DMS153 treated with DMSO at 0.1 percent for 48 hours (cell line): Measurements from ENCODE around the gene PCDH12.
A peak's percentile ranks its signal among the peaks of the same experiment; 100 is the strongest.

Experiments used
- DNase-seq: peaks from one replicate; lab custom pipeline; 2025; ENCODE audit not compliant: unreplicated experiment; lab: John Stamatoyannopoulos, UW

Gene PCDH12

DNA sequence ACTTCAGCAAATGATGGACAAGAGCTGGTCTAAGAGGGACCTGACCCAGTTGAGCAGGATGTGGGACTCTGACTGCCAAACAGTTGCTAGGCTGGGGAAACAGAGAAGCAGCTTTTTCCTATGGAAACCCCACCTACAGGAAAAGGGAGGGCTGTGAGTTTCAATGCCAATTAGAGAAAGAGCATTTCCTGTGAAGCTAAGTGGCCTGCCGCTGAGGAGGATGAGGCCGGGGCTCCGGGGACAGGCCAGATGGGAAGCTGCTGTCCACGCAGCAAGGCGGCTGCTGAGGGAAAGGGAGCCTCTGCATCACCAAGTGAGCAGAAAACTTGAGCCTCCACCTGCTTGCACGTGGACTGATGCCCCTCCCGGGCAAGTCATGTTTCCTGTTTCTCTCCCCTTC lies at the start of gene PCDH12:
TSS of gene PCDH12 (minus strand) at position 90 of the 400 bp plus-strand sequence. CDS start 351 bp downstream, outside the sequence.
- DNase-seq = peak; percentile 6

DNA sequence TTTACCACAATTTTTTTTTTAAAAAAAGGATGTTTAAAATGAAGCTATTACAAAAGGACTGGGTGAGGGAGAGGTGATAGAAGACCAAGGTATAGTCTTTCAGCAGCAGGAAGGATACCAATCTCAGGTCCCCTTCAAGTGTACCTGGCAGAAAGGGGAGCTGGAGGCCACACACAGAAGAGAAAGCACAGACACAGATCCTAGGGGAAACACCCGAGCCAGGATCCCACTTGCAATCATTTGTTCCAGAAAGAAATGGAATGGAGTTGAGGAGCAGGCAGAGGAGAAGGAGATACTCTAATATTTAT lies 49.2 kb upstream of the PCDH12 start:
- no peak for DNase-seq

DNA sequence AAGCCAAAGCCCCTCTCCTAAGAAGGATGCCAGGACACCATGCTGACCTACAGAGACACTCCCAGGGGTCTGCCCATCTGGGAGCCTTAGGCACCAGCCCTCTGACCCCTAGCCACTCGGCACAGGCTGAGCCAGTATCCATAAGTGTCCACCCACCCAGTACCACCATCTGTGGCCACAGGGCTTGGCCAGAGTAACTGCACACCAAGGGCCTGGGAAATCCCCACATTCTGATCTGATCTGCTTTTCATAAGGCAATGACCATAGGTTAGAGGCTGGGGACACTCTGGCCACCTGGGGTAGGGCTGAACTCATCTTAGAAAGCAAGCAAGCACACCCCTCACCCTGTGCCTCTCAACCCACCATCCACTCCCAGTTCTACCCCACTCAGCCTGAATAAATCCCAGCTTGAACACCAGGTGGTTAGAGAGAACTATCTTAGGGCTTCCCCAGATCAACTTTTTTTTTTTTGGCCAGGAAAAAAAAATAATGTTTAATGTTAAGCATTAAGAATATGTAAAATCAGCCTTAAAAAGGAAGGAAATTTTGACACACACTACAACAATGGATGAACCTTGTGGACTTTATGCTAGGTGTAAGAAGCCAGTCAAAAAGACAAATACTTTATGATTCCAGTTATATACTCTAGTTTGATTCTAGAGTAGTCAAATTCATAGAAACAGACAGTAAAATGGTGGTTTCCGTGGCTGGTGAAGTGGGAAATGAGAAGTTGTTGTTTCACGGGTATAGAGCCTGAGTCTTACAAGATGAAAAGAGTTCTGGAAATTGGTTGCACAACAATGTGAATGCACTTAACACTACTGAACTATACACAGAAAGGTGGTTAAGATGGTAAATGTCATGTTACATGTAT lies 48.6 kb upstream of the PCDH12 start:
- DNase-seq = no peak

DNA sequence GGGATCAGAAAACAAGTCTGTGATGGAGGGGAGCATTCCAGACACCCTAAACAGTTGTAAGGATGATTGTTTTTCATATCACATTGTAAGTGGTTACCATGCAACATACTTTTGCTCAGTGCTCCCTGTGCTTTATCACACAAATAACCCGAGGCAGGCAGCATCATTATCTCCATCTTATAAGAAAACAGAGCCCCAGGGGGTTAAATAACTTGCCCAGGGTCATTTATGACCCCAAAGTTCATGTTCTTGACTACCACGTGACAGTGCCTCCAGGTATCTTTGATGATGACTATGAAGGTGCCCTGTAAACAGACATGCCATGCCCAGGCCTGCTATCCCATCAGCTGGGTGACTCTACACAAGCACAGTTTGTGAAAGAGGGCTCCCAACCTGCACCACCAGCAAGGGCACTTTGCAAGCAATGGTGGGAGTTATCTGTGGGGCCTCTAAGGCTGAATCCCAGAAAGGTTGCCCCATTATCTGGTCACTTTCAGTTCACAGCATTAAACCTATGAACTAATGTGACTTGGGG lies 45.3 kb upstream of the PCDH12 start:
- no peak for DNase-seq

DNA sequence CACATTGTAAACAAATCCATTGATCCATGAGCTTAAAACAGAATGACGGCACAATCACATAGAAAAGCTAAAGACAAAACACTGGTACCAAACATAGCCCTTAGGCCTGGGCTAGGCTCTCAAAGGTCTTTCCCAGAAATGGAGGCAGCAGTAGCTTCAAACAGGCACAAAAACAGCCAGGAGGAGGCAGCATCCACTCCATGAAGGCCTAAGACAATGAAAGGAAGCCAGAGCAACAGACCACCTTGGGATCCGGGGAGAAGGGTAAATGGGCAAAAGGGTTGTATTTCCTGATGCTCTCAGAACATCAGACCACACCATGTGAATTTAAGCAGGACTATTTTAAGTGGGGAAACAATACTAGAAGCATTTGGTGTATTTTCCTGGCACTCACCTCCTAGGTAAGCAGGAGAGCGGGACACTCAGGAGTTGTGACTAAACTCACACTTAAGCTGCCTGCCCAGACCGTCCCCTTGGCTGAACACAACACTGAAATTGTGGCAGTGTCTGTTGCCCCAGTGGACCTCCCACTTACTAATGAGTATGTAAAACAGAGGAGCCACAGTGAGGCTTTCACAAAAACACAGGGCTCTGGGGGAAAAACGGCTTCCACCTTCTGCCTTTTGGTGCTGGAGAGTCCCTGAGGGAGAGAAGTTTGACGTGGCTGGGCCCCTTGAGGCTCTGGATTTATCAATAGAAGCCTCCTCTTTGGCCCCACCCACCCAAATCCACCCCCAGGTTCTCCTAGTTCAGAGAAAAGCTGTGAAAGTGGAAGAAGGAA lies 42.9 kb upstream of the PCDH12 start:
- no peak for DNase-seq

DNA sequence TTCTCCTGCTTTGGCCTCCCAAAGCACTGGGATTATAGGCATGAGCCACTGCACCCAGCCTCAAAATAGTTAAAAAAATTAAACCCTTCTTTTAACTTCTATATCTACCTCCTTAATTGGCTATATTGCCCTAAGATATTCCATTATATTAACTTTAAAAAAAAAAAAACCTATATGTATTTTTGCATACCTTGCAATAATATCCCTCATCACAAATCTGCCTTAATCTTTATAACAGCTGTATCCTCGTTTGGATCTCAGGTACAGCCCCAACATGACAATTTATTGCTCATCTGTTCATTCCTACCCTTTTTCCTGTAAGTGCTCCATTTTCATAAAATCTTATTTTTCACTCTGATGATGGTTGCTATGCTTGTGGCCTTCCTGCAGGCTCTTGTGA lies 42.2 kb upstream of the PCDH12 start:
- DNase-seq = no peak

DNA sequence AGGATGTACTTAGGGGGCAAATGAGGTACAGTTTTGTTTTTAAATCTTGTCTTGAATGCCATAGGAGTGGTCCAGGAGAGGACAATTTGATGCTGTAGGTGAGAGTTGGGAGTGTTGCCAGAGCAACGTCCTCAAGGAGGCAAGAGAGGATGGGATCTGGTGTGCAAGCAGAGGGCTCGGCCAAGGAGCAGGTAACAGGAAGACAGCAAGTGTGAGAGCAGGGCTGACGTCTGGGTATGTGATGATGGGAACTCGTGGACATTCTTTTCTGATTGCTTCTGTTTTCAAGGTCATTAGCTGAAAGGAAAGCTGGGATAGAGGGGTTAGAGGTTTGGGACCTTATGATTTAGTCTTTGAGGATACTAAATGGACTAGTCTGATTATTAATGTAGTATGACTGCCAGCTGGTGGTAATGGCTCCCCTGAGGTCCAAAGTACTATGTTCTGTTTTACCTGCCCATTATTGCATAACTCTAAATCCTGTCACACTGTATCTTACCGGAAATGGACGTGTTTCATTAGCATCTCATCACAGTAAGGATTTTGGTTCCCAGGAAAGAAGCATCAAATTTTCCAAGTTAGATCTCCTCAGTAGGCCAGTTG lies 39.5 kb upstream of the PCDH12 start:
- no peak for DNase-seq

DNA sequence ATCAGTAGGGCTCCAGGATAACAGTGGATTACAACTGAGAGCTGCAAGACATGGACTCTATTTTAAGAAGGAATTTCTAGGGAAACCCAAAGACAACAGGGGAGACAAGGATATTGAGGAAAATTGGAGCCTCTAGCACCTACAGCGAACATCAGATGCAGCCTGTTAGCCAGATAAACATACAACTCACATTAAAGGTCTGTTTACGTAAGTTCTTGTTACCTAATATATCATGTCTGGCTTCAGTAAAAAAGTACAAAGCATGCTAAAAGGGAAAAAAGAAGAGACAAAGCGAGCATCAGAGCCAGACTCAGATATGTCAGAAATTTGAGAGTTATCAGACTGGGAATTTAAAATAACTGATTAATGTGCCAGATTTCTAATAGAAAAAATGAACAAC lies 37.7 kb upstream of the PCDH12 start:
- no peak for DNase-seq

DNA sequence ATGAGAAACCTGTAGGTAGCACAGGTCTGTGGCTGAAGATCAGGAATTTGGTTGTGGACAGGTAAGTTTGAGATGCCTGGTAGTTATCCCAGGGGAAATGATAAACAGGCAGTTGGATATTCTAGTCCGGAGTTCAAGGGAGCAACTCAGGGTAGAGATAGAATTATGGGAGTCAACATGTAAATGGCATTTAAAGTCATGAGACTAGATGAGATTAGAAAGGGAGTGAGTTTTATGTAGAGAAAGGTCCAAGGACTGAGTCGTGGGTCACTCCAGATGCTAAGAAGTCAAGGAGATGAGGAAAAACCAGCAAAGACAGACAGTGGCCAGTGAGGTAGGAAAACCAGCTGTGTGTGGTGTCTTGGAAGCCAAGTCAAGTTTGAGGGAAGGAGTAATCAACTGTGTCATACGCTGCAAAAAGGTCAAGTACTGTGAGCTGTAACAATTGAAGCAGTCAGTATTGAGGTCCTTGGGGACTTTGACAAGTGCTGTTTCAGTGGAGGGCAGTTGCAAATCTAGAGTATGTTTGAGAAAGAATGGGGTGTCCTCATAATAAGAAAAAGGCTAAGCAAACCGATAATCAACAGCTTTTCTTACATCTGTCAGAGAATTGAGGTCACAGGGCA lies 36.6 kb upstream of the PCDH12 start:
- DNase-seq = no peak

DNA sequence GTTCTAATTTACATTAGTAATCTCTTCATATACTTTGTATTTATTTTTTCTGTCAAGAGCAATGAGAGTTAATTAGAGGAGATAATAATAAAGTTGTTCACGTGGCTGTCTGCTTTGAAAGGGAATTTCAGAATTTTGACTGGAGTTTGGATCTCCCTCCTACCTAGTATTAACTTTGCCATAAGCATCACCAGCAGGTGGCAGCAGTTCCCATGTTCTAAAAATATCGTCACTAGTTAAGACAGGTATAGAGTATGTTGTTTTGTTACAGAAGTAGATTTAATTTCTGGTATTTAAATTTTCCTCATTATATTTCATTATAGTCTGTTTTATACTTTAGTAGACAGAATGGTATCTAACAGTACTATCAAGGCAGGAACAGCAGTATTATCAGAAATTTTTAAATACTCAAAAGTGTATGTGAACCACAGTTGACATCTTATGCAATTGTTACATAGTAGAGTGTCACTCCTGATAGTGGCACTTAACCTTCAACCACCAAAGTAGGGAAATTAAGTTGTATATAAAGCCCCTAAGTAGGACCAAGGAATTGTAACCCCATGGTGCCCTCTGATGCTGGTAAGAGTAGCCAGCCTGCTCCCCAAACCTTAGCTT lies 34.5 kb upstream of the PCDH12 start:
- no peak for DNase-seq

DNA sequence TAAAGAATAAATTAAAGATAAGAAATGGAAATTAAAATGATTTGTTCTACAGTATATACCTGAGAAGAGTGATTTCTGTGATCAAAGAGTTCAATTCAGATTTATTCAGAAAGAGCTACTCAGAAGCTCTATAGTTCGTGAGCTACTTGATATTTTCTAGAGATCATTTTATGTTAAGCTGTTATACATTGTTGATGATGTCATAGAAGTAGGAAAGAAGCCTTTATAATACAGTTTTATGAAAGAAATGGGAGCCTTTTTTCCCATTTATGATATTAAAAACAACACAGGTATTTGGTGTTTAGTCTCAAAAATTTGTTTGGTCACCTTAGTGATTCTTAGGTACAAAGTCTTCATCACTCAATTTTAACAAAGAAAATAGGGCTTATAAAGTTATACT lies 31.7 kb upstream of the PCDH12 start:
- no peak for DNase-seq

DNA sequence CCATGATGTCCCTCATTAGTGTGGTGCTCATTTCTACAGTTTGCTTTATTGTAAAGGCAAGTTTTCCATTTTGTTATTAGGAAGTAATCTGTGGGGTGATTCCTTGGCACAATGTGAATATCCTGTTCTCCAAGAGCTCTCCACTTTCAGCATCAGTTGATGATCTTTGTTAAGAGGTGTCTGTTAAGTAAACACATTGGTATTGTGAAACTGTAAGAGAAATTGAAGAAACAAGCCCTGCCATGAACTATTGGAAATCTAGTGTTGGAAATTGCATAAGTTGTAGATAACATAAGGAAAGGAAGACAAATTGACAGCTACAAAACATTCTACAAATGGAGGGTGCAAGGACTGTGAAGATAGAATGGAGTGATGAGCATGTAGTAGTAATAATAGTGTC lies 28.1 kb upstream of the PCDH12 start:
- DNase-seq = no peak

DNA sequence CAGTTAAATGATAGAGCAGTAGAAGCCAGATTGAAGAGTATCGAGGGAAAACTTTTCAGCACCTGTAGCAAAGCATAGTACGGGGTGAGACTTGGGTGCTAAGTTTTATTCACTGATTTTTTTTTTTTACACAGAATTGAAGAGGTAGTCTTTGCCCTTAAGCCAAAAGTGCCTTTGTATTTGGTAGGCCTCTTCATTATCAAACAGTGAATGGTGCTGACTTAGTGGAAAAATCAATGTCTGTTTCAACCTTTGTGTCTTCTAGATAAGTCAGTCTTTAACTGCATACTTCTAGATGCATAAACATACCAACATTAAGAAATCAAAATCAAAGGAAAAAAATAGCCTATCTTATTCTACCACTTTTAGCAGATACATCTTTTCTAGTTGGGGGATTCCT lies 24.6 kb upstream of the PCDH12 start:
- DNase-seq = no peak

DNA sequence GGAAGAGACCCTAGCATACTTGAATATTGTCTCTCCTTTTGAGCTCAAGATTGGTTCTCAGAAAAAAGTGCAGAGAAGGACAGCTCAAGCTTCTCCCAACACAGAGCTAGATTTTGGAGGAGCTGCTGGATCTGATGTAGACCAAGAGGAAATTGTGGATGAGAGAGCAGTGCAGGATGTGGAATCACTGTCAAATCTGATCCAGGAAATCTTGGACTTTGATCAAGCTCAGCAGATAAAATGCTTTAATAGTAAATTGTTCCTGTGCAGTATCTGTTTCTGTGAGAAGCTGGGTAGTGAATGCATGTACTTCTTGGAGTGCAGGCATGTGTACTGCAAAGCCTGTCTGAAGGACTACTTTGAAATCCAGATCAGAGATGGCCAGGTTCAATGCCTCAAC lies 20.4 kb upstream of the PCDH12 start:
- no peak for DNase-seq

DNA sequence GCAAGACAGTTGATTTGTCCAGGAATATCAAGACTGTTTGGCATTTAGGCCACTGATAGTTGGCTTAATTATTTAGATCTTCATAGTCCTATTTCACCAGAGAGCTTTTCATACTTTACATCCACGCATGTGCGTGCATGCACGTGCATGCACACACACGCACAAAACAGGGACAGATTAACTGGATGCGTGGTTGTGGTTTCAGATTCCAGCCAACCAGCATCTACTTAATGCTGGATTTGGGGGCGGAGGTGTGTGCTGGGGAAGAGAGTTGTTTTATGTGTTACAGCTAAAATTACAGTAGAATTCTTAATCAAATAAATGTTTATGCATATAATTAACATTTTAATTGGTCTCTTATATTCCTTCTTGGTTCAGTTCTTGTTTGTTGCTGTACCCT lies 18.2 kb upstream of the PCDH12 start:
- DNase-seq = no peak

DNA sequence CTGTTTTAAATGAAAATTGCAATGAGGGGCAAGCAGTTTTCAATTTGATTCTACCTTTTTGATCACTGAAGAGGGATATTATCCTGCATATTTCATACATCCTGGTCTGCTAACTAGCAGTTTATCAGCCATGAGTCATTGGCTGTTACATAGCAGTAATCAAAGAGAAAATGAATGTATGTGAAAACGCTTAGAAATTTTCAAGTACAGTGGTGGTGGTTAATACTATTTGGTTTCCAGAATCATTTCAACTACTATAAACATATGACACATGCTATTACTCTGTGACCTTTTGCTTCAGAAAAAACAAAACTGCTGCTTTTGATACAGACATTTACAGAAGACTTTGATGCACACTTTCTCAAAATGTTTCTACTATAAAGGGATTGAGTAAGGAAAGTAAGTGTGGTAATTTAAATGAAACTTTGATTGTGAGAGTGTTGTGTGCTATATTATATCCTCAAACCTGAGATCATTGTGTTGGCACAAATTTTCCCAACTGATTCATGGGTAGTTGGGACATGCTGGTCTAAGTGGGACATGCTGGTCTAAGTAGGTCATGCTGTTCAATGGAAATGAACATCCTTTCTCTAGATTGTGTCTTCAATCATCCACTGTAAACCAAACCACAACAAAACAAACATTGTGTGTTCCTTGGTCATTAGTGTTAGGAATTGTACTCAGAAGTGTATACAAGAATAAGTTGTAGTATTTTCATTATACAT lies 16.0 kb upstream of the PCDH12 start:
- DNase-seq = no peak

DNA sequence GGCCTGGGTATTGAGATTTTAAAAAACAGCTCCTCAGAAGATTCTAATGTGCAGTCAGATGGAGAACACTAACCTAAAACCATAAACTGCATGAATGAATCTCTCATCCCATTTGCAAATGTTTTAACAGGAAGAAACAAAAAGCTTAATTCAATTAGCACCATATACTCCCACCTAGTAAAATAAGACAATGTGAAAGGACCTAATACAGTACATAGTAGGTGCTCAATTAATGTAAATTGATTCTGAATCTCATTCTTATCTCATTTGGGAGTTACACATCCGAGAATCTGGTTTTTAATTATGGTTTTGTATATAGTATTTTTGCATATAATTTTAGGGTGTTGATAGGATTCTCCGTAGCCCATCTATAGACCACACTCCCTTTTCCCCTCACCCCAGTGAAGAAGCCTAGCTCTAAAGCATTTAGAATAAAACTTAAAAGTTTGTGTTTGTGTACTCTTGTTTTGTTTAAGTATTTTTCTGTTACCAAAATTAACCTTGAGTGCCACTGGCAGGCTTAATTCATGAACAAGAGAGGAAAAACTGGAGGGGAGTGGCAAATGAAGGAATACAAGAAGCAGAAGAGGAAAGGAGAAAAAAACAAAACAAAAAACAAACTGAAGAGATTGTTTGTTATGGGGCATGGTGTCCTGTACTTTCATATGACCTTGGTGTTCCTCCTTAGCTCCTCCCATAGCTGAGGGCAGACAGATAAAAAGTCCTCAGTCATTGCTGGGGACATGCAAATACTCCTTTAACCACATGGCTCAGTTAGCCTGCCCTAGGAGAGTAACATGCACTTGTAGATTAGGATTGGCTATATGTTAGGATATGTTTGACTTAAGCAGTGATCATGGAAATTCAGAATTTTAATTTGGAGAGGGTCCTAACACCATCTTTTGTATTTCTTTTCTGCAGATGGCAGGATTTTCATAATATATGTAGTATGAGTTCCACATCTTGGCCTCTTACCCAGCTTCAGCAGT lies 12.1 kb upstream of the PCDH12 start:
- DNase-seq = no peak

DNA sequence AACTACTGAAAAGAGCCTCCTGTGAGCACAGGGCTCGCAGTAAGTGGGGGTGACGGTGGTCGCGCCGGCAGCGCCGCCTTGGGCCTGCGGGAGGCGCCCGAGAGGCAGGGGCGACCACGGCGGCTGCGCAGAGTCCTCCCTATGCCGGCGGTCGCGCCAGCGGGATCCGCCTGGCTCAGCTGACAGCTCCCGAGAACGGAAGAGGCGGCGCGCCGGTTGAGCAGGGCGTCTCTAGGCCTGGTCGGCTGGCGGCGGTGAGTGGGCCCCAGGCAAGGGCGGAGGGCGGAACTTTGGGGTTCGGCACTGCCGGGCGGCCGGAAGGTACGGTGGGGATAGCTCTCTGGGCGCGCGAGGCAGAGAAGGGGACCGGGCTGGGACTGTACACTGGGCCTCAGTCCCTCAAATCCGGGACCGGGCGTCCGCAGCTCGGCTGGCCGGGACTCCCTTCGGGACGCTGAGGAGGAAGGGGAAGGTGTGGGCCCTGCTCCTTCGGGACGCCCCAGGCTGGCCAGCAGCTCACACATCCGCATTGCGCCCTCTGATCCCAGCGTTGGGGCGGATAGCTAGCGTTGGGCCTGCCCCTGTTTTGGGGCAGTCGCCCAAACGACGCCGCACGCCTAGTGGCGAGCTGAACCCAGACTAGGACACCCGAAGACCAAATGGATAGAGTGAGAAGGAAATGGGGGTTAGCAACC lies 11.1 kb upstream of the PCDH12 start, which contains the start of gene RNF14:
TSS of gene RNF14 (plus strand) at position 192 of the 695 bp plus-strand sequence. CDS start 4,484 bp downstream, outside the sequence.
- DNase-seq = peak; percentile 23
